Cerebellar cortex (tissue), 1 donor: ENCODE results near the gene IL12RB1.
"Not testable (repeated sequence)": the region's sequence is repeated elsewhere in the genome, so short reads cannot be mapped to it uniquely, and the experiment has no call there.

Experiments used
- DNase-seq: peaks from one replicate; pipeline ENCODE4 v3.0.0-alpha.2; 2015; ENCODE audit warnings: low spot score

IL12RB1 gene

DNA sequence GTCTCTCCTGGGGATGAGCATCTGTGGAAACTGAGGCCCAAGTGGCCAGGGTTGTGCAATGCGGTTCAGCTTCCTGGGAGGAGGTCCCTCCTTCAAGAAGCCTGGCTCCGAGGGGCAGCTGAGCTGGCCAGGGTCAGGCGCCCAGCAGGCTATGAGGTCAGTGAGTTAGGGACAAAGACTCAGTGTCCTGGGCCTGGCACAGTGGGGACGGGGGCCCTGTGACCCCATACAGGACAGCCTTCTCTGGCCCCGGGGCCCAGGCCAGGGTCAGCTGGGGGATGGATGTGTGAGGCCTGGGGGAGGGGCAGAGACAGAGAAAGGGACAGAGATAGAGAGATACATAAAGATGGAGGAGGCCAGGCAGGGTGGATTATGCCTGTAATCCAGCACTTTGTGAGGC, 3.0 kb upstream of the IL12RB1 start:
- no peak for DNase-seq

DNA sequence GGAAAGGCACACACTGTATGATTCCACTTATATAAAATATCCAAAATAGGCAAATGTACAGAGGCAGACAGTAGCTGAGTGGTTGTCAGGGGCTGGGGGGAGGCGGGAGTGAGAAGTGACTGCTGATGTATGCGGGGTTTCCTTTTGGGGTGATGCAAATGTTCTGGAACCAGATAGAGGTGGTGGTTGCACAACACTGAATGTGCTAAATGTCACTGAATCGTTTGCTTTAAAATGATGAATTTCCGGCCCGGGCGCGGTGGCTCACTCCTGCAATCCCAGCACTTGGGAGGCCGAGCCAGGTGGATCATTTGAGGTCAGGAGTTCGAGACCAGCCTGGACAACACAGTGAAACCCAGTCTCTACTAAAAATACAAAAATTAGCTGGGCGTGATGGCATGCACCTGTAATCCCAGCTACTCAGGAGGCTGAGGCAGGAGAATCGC, 2.4 kb upstream of the IL12RB1 start:
- not testable (repeated sequence) for DNase-seq

DNA sequence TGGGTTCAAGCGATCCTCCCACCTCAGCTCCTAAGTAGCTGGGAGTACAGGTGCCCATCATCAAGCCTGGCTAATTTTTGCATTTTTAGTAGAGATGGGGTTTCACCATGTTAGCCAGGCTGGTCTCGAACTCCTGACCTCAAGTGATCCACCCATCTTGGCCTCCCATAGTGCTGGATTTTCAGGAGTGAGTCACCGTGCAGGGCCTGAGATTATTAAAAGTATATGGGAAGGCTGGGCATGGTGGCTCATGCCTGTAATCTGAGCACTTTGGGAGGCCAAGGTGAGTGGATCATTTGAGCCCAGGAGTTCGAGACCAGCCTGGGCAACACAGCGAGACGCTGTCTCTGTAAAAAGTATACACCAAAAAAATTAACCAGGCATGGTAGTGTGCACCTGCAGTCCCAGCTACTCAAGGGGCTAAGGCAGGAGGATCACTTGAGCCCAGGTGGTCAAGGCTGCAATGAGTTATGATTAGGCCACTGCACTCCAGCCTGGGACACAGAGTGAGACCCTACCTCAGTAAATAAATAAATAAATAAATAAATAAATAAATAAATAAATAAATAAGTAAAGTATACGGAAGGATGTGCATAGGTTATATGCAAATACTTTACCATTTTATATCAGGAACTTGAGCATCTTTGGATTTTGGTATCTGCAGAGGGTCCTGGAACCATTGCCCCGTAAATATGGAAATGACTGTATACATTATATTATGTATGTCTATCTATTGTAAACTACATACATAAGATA, 854 bp downstream of the IL12RB1 start:
- no peak for DNase-seq

DNA sequence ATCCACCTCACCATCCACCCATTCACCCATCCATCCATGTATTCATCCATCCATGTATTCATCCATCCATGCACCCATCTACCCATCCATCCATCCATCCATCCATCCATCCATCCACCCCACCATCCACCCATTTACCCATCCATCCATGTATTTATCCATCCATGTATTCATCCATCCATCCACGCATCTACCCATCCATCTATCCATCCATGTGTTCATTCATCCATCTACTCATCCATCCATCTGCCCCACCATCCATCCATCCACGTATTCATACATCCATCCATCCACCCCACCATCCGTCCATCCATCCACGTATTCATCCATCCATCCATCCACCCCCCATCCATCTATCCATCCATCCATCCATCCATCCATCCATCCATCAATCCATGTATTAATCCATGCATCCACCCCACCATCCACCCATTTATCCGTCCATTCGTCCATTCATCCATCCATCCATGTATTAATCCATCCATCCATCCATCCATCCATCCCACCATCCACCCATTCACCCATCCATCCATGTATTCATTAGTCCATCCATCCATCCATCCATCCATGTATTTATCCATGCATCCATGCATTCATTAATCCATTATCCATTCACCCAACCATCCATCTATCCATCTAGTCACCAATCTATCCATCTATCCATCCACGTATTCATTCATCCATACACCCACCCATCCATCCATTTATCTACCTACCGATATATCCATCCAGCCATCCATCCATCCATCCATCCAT, 2.6 kb downstream of the IL12RB1 start:
- no peak for DNase-seq

DNA sequence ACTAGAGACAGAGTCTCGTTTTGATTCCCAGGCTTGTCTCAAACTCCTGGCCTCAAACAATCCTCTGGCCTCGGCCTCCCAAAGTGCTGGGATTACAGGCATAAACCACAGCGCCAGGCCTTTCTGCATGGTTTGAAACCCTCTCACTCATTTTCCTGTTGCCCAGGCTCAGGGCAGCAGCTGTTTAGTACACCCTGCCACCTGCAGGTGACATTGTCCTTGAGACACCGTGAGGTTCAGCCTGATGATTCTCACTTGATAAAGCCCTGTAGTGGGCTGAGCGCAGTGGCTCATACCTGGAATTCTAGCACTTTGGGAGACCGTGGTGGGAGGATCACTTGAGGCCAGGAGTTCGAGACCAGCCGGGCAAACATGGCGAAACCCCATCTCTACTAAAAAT, 12.5 kb downstream of the IL12RB1 start:
- DNase-seq, result no peak

- DNase-seq, result no peak
Observed at GRCh38 chr19:18073197-18073596, 13.5 kb downstream of the IL12RB1 start.

GRCh38 chr19:18072335-18072734, 14.4 kb downstream of the IL12RB1 start:
- no peak for DNase-seq

GRCh38 chr19:18070181-18070580, 16.6 kb downstream of the IL12RB1 start:
- no peak for DNase-seq

DNA sequence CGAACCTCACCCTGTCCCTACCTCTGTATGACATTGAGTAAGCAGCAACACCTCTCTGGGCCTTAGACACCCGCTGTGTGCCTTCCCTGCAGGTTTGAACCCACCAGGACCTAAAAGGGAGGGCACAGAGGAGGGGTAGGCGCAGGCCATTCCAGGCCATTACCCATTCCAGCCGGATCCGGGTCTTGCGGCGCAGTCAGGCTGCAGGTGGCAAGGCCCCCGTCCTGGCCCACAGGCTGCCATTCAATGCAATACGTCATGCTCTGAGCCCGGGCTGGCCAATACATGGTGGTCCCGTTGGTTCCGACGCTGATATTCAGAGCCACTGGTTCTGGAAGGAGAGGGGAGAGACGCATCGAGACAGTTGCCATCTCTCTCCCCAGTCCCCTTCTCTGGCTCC, 17.4 kb downstream of the IL12RB1 start:
- no peak for DNase-seq

DNA sequence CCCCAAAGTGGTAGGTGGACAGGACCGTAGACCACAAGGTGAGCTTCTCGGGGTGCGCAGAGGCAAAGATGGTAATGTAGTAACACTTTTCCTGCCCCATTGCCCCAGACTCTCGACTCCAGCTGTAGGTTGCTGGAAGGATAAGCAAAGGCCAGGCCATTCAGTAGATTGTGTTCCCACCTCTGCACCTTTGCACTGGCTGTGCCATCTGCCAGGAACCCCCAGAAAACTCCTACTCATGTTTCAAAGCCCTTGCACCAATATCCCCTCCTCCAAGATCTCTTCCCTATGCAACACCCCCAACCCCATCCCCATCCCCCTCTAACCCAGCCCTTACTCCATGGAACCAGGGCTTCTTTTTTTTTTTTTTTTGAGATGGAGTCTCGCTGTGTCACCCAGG, 18.3 kb downstream of the IL12RB1 start:
- DNase-seq, result no peak

DNA sequence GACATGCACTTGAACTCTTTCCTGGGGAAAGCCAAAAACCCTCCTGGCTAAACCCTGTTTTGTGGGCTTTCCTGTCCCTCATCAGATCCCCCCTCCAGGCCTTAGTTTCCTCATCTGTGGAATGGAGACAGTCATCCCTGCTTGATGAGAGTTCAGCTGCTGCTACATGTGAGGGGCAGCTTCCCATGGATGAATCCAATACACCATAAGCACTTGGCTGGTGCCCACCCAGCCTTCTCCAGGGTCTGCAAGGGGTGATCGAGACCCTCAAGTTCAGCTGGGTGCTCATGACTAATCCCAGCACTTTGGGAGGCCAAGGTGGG, 21.6 kb downstream of the IL12RB1 start:
- DNase-seq, result no peak

GRCh38 chr19:18063463-18063862, 23.3 kb downstream of the IL12RB1 start:
- DNase-seq, result peak; percentile 54

DNA sequence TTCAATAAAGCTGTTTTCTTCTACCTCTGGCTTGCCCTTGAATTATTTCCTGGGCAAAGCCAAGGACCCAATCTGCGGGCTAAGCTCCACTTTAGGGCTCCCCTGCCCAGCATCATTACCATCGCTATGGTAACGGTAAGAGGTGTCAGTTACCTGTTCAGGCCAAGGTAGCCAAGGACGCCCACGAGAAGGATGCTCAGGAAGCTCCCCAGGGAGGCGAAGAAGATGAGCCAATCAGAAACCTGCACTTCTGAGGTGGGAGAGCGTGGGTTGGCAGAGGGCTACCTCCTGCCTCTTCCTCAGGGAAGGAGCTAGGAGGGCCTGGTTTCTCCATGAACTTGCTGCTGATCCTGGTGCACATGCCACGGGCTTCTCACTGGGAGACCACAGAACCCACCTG, 24.7 kb downstream of the IL12RB1 start:
- no peak for DNase-seq

GRCh38 chr19:18060472-18060871, 26.3 kb downstream of the IL12RB1 start:
- no peak for DNase-seq

GRCh38 chr19:18059902-18060301, 26.8 kb downstream of the IL12RB1 start:
- no peak for DNase-seq

GRCh38 chr19:18059297-18059696, 27.4 kb downstream of the IL12RB1 start:
- no peak for DNase-seq

- DNase-seq, result peak; percentile 73
Observed at GRCh38 chr19:18058208-18059009, 28.3 kb downstream of the IL12RB1 start.

- DNase-seq, result no peak
Observed at GRCh38 chr19:18057557-18057956, 29.2 kb downstream of the IL12RB1 start.

DNA sequence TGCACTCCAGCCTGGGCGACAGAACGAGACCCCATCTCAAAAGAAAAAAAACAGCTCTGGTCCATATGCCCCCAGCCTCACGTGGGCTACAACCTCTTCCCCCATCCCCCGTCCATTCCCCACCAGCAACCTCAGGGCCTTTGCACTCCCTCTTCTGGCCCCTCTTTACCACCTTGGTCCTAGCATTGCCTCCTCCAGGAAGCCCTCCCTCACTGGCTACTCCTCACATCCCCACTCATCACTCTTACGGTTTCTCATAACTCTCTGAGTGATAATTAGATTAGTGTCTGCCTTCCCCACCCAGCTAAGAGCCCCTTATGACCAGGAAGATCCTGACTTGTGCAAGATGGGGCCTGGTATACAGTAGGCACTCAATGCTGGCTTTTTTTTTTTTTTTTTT, 30.8 kb downstream of the IL12RB1 start:
- DNase-seq, result no peak

- no peak for DNase-seq
Observed at GRCh38 chr19:18053576-18054219, 33.0 kb downstream of the IL12RB1 start.

DNA sequence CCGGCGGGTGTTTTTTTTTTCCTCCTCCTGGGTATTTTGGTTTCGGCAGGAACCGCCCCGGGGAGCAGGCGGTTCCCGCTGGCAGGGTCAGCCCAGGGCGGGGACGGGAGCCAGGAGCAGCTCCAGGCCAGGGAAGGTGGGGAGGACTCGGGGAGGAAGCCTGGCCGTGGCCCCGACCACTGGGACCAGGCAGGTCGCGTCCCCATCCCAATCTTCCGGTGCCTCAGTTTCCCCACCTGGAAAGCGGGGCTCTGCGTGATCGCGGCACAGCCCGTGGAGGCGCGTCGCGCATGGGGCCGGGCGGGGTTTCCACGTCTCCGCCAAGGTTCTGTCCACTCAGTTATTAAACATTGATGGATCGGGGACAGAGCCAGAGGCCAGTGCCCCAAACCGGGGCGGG, 34.8 kb downstream of the IL12RB1 start:
- DNase-seq, result no peak

- DNase-seq, result no peak
Observed at GRCh38 chr19:18049385-18049784, 37.3 kb downstream of the IL12RB1 start.
